ACHN (cell line): Measurements from ENCODE around the gene EPHA2.

Experiments
- DNase-seq: peaks from one replicate; pipeline ENCODE4 v3.0.0-alpha.2; 2015
- in situ Hi-C: cut with HindIII; loops from 2 replicates; pipeline ENCODE4 v1.10.0; 2017; ENCODE audit warnings: low sequenced_read_pairs, low pct_ligation_motif_present, low pct_unique_long_range_greater_than_20kb

The EPHA2 gene

DNA sequence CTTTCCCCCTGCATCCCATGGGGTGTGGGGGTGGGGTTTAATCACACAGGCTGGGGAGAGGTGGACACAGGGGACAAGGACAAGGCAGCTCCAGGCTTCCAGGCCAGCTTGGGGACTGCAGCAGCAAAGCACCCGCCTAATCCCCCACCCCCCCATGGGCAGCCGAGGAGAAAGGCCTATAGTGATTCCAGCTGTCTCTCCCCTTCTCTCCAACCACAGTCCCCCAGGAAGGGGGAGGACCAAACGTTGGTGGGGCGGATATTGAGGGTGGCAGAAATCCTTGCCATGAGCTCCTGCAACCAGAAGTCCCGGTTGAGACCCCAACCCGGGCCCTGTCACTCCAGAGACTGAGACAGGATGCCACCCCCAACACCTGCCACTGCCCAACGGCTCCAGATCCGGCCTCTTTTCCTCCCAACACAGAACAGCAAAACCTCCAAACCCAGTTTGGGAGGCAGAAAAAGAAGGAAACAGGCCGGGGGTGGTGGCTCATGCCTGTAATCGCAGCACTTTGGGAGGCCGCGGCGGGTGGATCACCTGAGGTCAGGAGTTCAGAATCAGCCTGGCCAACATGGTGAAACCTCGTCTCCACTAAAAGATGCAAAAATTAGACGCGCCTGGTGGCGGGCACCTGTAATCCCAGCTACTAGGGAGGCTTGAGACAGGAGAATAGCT, 1.7 kb downstream of the EPHA2 start:
- no peak for DNase-seq
- in situ Hi-C loops: no loop called here

DNA sequence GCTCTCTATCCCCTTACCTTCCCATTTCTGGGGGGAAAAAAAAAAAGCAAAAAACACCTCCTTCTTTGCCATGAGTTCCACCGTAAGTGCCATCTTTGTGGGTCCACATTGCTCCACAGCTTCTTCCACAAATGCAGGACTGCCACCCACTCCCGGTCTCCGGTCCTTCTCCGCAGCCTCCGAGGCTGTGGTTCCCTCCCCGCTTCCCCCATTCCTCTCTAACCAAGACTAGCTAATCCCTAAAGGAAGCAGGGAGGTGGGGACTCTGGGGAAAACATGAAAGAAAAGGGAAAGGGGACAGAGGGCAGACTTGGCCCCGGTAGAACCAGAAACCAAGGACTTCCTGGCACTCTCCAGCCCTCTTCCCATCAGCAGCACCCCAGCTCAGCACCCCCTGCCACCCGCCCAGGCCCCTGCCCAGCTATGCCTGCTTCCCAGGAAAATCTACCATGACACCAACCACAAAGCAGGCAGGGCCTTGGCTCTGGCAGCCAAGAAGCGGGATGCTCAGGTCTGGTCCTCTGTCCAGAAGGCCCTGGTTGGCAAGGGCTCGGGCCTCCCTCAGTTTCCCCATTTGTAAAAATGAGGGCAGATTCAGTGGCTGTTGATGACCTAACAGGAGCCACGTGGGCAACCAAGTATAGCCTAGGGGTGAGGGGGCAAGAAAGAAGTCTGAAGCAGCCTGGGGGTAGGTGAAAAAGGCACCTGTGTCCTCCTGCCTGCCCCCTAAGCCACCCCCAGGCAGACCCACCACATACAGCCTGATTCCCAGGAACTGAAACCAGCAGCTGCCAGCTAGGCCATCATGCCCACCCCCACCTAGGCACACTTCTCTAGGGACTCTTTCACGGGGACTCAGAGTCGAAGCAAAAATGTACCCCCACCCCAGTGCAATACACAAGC, 2.5 kb downstream of the EPHA2 start:
- no peak for DNase-seq
- in situ Hi-C loops: no loop called here

DNA sequence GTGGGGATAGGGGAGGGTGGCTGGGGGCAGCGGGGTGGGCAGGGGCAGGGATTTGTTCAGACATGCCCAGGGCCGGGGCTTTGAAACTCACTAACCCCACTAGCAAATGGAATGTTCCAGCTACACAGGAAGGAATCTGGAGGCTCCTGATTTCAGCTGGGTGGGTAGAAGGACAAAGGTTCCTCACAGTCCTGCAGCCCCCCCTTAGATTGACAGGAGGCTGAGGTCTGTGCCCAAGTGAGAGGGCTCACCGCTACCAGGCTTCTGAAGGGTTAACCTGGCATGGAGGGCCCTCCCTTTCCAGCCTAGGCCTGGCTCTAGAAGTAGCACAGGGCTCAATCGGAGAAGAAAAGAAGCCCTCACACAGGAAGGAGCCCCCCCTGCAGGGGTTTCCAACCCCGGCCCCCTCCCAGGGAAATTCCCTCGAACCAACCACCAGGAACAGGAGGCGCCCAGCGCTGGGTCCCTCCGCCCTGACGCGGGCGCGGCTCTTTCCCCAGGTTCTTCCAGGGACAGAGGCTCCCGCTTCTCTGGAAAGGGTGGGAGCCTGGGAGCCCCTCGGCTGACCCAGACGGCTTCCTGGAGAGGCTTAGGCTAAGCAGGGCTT, 3.3 kb downstream of the EPHA2 start:
- in situ Hi-C loops: no loop called here

DNA sequence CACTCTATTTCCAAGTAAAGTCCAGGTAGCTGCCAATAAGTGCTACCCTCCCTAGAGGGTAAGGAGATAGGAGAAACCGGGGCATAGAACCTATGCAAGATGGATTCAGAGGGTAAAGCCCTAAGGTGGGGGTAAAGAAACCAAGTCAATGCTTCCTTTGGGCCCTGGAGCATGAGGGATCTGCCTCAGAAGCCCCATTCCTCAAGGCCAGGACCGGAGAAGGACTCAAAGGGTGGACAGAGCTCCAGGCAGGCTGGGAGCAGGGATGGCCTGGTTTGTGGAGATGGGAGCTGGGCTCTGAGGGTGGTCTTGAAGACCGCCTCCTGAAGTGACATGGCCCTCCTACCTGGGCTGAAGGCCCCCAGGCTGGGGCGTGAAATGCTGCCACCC, 3.9 kb downstream of the EPHA2 start:
- in situ Hi-C loops: no loop called here
- no peak for DNase-seq

More for the DNA sequence above, 3.3 kb downstream of the EPHA2 start:
- peak; percentile 51 for DNase-seq

DNA sequence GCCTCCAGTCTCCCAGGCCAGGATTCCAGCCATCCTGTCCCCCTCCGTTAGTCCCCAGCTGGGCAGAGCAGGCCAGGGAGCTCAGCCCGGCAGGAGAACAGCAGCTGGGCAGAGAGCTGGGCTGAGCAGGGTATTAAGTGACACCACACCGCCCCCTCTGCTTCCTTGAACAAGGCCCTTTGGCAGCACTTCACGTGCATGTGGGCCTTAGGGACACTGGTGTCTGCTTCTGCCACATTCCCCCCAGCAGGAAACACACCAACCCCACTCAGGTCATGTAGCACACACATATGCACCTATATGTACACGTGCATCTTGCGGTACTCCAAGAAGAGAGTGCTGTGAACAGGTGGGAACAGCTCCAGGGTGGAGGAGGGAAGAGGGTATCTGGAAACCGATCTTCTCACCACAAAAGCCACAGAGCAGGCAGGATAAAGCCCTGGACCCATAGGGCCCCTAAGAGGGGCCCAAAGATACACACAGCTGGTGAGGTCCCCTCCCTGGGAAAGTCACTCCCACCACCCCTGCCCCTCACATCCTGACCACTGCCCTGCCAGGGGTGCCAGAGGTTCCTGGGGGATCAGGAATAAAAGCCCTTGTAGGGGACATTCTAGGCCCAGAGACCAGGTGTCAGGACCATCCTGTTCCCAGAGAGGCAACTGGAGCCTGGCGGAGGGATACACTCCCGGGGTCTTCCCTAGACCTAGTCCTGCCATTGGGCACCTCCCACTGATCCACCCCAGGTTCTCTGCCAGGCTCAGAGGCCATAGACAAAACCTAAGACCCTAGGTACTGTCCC, 4.5 kb downstream of the EPHA2 start:
- DNase-seq: no peak
- in situ Hi-C loops: no loop called here

DNA sequence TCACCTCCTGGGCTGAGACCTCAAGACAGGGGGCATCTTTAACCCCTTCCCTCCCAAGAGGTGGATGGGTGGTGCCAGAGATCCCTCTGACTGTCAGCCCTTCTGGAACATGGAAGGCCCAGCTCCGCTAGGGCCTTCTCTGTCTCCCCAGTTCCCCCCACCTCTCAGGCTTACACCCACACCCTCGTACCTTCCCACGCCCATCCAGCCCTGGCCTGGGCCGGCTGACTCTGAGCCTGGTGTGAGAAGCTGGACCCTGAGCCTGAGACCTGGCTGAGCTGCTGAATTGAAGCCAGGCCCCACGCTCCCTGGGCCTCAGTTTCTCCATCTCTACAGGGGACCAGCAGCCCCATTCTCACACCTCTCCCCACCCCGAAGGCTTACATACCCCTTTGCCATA, 5.4 kb downstream of the EPHA2 start:
- in situ Hi-C loops: no loop called here
- no peak for DNase-seq

DNA sequence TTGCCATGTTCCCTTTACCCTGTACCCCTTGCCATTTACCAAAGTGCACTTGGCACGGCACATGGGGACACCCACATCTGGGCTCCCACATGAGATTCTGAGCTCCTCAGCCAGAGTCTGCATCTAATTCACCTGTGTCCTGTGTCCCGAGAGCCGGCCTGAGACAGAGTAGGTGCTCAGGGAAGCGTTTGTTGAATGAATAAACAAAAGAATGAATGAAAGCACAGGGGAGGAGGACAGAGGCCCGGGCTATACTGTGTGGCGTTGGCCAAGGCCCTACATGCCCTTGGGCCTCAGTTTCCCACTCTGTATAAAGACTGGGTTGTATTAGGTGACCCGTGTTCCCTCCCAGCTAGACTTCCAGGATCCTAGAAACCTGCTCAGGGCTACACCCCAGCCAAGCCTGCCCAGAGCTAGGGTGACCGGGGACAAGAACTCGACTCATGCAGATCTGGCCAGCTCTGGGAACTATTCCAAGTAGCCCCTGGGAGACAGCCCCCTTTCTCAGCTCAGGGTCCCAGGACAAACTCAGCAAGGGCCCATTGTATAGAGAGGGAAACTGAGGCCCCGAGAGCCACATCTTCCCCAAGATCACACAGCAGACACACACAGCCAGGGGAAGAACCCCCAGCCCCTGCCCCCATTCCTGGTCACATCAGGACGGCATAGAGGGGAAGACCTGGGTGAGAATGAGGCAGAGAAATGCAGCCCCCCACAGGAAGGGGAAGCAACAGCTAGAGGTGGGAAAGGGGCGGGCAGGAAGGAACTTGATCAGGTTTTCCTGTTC, 6.0 kb downstream of the EPHA2 start:
- in situ Hi-C loops: no loop called here
- DNase-seq: no peak

DNA sequence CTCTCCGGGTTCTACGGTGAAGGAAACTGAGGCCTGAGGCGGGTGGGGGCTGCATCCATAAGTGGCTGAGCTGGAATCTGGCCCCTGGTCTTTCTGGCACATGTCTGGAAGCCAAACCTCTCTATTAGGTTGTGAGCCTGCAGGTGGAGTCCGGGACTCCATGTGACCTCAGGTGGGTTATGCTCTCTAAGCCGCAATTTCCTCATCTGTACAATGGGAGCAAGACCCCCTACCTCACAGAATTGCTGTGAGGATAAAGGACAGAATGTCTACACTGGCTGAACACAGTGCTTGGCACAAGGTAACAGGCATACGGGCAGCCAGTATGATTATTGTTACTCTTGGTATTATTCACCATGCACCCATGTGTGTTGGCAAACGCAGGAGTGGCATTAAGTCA, 6.7 kb downstream of the EPHA2 start:
- DNase-seq: no peak
- in situ Hi-C loops: no loop called here

DNA sequence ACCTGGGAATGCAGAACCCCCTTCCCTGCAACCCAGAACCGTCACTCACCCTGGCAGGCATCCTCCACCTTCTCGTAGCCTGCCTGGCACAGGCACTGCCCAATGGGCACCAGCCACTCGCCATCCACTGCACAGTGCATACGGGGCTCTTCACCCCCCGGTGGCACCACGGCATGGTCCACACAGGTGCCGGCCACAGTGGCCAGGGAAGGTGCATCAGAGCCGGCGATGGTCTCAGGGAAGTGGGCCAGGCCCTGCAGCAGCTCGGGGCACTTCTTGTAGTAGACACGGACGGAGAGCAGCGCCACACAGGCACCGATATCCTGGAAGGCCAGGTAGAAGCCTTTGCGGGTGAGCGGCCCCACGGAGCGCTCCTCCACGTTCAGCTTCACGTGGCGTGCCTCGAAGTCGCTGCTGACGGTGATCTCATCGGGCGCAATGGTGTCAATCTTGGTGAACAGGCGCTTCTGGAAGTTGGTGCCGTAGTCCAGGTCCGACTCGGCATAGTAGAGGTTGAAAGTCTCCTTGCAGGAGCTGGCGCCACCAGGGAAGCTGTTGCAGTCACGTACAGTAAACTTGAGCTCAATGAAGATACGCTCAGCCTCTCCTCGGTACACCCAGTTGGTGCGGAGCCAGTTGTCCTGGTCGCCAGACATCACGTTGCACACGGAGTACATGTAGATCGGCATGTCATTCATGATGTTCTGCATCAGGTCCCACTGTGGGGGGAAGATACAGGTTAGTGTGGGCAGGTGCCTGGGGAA, 7.4 kb downstream of the EPHA2 start:
- DNase-seq: no peak
- in situ Hi-C loops: no loop called here

DNA sequence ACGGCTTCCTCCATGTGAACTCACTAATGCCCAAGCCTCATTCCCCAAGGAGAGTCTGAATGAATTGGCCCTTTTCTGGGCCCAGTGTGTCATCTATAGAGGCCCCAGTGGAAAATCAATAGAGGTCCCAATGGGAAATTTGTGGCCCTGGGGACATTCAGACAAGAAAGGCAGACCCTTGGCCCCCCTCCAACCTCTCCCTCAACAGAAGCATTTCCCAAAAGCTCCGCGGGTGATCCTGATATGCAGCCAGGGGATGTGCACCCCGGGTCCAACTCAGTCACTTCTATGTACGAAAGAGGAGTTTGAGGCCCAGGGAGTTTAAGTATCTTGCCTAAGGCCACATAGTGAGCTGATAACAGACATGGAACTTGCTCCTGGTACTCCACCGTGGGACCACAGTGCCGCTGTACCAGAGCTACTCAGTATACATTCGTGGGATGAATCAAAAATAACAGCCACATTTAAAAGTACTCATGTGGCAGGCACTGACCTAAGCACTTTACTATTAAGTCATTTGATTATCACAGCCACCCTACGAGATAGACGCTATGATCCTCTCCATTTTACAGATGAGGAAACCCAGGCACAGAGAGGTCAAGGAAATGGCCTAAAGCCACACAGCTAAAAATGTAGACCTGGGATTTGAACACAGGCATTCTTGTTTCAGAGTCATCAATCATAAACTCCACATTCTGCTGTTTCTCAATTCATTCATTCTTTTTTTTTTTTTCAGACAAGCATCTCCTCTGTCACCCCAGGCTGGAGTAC, 8.5 kb downstream of the EPHA2 start:
- in situ Hi-C loops: no loop called here
- no peak for DNase-seq

DNA sequence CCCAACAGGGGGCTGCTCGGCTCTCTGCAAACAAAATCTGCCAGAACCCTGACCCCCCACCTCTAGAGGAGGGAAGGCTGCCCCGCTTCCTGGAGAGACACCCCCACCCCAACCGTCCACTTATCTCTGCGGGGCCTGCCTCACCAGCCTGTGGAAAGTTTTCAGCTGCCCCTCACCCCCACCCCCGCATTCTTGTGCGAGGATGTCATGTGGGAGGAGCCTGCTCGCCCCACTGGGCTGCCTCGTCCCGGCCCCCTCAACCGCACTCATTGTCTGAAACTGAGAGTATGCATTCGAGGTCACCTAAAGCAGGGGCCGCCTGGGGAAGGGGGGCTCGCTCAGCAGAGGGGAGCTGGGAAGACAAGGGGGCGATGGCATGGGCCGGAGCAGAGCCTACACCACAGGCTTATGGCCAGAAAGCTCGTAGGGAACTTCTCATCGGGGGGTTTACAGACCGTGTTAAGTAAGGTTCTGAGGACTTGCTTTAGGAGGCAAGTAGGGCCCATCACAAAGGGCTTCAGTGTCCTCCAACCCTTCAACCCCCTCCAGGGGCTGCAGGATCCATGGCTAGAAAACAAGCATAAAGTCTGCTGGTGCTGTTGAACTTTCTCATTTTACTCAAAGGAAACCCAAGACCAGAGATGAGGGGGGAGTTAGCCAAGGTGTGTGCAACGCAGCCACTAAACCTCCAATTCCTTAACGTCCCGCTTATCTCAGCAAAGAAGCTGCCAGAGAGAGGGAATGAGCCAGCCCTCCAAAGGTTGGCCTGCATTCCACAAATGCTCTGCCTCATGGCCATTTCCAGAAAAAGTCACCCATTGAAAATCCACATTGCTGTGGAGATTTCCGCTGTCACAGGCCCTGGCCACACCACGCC, 9.4 kb downstream of the EPHA2 start:
- DNase-seq: peak; percentile 90
- in situ Hi-C loops: no loop called here

DNA sequence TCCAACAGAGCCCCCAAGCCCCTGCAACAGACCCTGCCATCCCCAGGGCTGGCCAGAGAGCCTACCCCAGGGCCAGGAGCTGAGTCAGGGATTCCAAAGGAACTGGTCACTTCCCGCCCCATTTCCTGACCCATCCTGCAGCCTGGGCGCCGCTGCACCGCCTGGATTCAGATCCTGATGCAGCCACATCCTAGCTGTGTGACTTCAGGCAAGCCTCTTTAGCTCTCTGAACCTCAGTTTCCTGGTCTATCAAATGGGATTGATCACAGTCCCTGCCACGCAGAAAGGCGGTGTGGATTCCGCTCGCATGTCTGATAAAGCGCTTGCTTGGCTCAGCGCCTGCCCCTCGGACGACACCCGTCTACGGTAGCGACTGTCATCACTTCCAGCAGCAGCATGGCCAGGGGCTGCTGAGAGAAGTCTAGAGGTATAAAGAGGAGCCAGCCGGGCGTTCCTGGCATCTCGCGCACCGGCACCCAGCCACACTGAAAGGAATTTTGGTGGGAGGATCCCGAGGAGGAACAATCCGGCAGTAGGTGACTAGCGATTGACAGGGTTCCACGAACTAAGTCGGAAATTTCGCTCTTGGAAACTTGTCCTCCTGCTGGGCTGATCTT, 10.1 kb downstream of the EPHA2 start:
- in situ Hi-C loops: no loop called here
- peak; percentile 87 for DNase-seq

DNA sequence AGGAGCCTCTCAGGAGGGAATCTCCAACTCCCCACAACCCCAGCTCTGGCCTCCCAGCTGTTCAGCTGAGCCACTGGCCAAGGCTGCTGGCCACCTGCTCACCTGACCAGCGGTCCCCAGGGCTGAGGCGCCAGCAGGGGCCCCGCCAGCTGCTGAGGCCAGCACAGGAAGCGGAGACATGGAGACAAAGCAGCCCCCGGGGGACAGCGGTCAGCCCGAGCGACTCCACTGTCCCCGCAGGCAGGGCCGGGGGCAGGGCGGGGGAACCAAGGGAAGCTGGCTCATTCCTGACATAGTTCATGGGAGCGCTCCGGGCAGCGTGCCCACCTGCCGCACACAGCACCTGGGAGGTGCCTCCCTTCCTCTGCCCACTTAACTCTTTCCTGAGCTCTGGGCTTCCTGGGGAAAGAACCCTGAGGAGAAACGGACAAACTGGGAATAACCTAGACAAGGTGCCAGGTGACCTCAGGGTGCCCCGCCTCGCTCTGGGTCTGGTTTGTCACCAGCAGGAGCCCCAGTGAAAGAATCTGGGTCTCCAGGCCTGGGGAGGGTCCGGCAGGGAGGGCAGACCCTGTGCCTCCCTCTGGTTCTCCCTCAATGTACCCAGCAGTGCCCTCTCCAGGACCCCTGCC, 10.7 kb downstream of the EPHA2 start:
- DNase-seq: peak; percentile 72
- in situ Hi-C loops: no loop called here

DNA sequence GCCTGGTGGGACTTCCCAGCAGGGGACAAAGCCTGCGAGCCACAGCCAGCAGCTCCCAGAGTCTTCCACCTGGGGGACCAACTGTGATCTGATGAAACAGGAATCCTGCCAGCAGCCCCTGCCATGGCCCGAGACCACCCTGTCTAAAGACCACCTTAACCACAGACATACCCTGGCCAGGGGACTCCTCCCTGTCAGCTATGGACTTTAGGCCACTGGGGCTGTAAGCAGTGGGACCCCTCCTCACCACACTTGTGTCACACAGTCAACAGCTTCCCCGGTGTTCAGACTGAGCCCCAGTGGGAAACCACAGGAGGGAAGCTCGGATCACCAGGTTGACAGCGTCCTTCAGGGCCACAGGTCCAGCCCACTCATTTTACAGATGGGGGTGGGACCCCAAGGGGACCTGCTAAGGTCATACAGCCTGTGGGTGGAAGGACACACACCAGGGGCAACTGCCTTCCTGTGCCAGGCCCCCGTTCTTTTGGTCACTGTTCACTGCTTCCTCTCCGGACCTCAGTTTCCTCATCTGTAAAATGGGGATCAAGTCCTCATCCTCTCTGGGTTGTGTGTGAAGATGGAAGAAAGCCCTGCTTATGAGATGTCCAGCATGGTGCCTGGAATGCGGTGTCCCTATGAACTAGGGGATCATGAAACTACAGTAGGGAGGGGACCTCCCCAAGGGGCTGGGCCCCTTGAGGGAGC, 11.4 kb downstream of the EPHA2 start:
- in situ Hi-C loops: no loop called here
- no peak for DNase-seq
